C4-2B (cell line): ENCODE data around the gene PRKCA.

Experiments
- ZFX ChIP-seq: fragments of 450-650 bp; IDR thresholded peaks from 2 replicates; pipeline ENCODE4 v1.6.1; 2017
- TF ChIP-seq, protein P1 (sequence below): fragments of 450-650 bp; conservative IDR thresholded peaks from 2 replicates; pipeline ENCODE4 v1.5.1; 2017; ENCODE audit warnings: mild to moderate bottlenecking

DNA sequence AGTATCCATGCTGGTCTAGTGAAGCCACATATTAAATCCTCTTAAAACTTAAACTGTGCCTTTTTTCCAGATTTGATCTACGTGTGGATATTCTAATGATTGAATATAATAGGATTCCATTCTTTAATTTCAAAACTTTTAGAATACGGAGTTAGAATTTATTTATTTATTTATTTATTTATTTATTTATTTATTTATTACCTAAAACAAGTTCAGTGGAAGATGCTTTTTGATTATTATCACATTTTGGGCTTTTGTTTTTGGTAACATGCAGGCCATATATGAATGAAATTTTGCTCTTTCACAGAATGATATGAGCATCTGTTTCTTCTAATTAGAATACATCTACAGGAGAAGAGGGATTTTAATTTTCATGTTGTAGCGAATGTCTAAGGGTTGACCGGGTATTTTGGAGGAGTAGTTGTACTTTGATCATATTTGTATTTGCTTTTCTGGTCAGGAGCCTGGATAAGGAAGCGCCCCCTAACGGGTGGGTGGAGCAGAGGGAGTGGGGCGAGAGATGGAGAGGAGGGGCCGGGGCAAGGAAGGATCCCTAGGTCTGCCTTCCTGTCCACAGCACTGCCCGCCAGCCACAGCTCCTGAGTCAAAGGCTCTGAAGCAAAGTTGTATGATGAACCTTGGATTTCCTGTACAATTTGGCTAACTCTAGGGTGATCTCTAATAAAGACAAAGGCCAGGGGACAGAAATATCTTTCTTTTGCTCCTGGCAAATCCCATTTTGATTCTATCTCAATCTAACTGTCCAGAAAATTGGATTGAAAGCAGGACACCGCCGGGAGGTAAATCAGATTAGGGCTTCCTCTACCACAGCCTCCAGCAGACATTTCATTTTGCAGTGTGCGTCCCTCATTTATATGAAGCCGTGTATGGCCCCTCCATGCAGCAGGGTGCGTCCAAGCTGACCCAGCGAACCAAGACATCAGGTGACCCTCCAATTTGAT lies 149.1 kb downstream of the PRKCA start:
- TF ChIP-seq, protein P1, sequence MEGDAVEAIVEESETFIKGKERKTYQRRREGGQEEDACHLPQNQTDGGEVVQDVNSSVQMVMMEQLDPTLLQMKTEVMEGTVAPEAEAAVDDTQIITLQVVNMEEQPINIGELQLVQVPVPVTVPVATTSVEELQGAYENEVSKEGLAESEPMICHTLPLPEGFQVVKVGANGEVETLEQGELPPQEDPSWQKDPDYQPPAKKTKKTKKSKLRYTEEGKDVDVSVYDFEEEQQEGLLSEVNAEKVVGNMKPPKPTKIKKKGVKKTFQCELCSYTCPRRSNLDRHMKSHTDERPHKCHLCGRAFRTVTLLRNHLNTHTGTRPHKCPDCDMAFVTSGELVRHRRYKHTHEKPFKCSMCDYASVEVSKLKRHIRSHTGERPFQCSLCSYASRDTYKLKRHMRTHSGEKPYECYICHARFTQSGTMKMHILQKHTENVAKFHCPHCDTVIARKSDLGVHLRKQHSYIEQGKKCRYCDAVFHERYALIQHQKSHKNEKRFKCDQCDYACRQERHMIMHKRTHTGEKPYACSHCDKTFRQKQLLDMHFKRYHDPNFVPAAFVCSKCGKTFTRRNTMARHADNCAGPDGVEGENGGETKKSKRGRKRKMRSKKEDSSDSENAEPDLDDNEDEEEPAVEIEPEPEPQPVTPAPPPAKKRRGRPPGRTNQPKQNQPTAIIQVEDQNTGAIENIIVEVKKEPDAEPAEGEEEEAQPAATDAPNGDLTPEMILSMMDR: peak; percentile 25
- TF ChIP-seq ZFX: no peak
